Raji (cell line): ENCODE measurements around the gene RELT.

Experiments
- POLR2A ChIP-seq: IDR thresholded peaks from 2 replicates; pipeline ENCODE4 v1.6.1; 2011; ENCODE audit warnings: low read depth, low read length, control low read depth; ENCODE audit not compliant: insufficient read depth

Gene RELT

DNA sequence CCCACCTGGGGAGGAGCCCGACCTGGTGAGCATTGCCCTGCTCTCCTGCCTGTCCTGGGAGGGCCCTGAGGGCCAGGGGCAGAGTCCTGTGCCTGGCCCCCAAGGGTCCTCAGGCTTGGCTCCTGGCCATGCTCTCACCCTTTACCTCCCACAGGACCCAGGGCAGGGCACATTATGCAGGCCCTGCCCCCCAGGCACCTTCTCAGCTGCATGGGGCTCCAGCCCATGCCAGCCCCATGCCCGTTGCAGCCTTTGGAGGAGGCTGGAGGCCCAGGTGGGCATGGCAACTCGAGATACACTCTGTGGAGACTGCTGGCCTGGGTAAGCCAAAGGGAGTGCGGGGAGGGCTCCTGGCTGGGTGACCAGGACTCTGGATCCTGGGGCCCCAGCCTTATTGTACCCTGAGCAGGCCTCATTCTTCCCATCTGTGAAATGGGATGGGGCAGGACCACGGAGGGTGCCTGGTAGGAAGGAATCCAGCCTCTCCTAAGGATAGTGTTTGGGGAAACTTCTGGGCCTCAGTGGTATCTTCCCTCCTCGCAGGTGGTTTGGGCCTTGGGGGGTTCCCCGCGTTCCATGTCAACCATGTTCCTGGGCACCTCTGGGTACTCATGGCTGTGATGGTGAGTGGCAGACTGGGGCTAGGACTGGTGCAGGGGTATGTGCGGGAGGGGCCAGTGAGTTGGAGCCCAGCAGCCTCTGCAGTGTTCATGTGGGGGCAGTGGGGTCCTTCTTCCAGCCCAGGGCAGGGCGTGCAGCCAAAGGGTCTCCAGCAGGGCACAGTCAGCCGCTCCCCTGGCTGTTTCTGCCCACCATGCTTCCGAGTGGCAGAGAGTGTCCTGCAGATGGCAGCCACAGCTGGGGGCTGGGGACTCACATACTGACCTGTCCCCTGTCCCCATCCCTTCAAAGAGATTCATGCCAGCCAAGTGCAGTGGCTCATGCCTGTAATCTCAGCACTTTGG lies 14.7 kb downstream of the RELT start:
- no peak for TF ChIP-seq POLR2A

DNA sequence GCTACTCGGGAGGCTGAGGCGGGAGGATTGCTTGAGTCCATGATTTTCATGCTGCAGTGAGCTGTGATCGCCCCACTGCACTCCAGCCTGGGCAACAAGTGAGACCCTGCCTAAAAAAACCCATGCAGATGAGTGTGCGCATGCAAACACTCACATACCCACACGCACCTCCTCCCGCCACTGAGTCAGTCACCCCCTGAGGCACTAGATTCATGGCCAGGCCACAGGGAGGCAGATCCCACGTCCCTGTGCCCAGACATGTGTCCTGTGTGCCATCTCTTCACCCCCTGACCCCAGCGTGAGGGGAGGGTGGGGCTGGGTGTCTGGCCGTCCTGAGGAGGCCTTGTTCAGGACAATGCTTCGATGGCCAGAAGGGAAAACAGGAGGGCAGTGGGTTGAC lies 15.5 kb downstream of the RELT start:
- no peak for TF ChIP-seq POLR2A

DNA sequence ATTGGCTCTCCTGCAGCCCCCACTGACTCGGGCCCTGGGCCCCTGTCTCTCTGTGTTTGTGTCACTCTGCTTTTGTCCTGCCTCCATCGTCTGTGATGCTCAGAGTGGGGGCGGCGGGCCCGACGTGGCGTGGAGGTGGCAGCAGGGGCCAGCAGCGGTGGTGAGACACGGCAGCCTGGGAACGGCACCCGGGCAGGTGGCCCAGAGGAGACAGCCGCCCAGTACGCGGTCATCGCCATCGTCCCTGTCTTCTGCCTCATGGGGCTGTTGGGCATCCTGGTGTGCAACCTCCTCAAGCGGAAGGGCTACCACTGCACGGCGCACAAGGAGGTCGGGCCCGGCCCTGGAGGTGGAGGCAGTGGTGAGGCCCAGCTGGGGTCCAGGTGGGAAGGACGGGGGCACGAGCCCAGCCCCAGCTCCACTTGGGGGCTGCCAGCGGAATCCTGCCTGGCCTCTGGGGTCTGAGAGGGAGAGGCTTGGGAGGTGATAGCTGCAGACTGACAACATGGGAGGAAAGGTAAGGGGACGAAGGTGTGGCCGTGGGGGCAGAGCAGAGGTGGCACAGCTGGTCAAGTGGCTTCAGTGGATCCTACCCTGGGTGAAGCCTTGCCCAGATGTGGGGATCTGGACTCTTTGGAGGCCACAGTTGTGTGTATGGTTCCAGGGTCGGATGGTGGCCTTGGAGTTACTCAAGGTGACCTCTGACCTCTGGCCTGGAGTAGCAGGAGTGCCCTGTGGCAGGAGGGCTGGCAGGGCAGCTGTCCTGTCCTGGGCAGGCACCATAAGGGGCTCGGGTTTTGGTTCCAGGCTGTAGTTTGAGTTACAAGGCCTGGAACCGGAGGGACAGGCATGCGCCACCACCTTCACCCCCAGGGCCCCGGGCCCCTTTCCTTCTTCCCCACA lies 16.2 kb downstream of the RELT start:
- no peak for TF ChIP-seq POLR2A

DNA sequence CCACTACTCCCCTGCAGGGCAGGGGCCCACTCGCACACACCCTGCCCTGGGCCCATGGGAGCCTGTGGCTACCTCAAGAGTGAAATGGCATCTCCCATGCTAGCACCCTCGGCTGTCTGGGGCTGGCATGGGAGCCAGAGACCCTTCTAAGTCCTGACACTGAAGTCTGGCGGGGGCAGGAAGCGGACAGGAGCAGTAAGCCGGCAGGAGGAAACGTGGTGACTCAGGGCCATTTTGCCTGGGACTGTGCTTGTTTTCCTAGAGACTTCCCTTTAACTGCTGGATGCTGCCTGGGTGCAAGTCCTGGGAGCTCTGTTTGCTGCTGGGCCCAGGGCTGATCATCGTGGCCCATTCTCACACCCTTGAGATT lies 16.8 kb downstream of the RELT start:
- no peak for TF ChIP-seq POLR2A

DNA sequence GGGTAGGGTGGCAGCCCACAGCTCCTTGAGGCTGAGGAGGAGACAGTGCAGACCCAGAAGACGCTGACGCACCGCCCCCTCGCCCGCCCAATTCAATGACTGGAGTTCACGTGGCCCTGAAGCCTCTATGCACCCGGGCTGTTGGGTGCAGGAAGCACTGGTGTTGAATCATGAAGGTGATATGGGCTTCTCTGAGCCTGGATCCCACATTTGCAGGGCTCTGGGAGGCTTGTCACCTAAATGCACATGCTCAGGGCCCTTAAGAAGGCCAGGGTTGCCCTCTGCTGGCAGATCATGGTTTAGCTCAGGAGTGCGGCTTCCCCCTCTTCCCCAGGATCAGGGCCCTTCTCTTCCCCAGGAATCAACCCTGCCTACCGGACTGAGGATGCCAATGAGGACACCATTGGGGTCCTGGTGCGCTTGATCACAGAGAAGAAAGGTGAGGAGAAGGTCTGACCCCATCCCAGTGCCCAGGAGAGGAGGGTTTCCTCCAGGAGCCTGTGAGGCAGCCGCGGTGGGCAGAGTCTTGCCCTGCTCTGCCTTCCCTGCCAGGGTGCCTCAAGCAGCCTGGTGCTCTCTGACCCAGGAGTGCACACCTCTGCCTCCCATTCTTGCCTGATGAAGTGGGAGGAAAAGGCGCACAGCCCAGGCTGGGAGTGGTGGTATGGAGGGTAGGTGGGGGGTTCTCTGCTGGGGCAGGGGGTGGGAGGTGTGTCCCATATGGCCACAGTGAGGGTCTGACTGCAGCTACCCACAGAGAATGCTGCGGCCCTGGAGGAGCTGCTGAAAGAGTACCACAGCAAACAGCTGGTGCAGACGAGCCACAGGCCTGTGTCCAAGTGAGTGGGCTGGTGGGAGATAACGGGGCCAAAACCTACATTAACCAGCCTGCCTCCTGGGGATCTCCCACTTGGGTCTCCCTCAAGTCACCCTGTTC lies 17.5 kb downstream of the RELT start:
- no peak for TF ChIP-seq POLR2A

DNA sequence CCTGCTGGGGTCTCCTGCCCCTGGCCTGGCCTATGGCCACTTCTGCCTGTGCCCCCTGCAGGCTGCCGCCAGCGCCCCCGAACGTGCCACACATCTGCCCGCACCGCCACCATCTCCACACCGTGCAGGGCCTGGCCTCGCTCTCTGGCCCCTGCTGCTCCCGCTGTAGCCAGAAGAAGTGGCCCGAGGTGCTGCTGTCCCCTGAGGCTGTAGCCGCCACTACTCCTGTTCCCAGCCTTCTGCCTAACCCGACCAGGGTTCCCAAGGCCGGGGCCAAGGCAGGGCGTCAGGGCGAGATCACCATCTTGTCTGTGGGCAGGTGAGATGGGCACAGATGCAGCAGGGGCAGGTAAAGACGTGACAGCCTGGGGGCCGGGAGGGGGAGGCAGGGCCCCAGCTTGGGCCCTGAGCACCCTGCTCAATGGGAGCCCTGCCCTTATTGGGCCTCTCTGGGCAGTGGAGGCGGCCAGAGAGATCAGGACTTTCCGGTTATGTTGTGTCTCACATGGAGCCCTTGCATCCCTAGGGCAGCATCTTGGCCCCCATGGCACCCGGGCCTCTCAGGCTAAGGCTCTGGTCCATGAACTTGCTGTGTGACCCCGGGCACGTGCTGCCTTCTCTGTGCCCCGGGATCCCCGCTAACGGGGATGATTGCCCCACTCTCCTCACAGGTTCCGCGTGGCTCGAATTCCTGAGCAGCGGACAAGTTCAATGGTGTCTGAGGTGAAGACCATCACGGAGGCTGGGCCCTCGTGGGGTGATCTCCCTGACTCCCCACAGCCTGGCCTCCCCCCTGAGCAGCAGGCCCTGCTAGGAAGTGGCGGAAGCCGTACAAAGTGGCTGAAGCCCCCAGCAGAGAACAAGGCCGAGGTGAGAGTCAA lies 18.5 kb downstream of the RELT start:
- no peak for TF ChIP-seq POLR2A

DNA sequence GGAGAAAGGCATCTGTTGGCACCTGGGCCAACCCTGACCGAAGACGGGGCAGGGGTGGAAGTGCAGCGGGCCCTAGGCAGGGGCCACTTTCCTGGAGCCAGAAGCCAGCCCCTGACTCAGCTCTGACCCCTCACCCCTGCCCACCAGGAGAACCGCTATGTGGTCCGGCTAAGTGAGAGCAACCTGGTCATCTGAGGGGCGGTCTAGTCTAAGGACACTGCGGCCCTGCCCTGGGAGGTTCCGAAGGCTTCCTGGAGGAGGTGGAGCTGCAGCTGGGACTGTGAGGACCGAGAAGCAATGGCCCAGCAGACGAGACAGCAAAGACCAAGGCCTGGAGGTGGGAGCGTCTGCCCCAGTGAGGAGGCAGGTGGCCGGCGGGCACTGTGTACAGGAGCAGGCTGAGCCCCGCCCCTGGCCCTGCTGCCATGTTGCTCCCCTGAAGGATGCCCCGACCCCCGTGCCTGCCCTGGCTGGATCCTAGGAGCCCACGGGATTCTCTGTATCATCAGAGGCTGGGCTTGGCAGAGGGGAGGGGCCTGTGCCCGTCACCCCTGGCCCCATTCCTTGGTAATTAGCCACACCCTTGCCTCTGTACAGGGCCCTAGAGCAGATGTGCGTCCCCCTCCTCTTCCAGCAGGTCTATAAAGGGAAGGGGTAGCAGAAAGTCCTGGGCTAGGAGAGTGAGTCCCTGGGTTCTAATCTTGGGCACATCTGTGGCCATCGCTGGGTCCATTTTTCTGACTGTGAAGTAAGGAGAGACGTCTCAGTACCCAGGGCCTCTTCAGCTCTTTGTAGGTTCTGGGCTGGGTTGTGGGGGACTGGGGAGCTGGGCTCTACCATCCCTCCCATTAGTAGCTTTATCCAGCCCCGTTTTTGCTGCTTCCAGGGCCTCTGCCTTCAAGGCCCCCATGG lies 19.4 kb downstream of the RELT start:
- no peak for TF ChIP-seq POLR2A

DNA sequence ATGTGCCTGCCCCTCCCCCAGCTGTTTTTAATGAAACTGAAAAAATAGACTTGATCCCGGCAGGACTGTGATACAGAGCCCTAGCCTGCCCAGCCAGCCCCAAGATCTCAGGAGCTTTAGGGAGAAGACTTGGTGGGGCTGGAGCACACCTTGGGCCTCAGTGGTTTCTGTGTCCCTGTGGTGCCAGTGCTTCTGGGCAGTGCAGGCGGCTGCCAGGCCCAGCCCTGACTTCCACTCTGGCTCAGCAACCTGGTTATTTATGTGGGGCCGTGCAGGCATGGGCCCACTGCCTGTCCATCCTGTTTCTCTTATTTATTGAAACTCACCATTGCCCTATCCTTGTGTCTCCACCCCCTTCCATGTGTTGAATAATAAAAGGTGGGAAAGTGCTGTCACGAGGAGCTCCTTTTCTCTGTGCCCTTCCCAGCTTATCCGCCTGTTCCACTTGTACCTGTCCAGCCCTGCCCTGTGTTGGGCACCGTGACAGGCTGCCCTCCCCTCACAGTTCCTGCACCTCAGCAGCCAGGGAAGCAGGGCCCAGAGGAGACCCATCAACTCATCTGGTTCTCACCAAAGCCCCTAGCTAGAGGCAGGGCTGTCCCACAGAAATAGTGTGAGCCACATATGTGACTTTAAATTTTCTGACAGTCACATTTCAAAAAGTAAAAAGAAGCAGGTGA lies 20.2 kb downstream of the RELT start:
- no peak for TF ChIP-seq POLR2A

DNA sequence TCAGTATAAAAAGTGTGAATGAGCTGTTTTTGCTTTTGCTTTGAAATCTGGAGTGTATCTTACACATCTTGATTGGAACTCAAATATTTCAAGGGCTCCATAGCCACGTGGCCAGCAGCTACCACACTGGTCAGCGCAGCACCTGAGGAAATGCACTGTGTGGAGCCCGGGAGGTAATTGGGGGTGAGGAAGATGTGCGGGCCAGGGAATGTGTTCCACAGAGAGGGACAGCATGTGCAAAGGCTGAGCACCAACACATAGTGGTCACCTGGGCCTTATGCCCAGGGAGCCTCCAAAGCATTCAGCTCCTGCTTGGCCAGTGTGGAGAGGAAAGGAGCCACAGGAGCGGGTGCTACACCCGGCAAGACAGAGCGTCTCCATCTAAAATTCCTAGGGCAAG lies 20.8 kb downstream of the RELT start:
- TF ChIP-seq POLR2A = no peak

DNA sequence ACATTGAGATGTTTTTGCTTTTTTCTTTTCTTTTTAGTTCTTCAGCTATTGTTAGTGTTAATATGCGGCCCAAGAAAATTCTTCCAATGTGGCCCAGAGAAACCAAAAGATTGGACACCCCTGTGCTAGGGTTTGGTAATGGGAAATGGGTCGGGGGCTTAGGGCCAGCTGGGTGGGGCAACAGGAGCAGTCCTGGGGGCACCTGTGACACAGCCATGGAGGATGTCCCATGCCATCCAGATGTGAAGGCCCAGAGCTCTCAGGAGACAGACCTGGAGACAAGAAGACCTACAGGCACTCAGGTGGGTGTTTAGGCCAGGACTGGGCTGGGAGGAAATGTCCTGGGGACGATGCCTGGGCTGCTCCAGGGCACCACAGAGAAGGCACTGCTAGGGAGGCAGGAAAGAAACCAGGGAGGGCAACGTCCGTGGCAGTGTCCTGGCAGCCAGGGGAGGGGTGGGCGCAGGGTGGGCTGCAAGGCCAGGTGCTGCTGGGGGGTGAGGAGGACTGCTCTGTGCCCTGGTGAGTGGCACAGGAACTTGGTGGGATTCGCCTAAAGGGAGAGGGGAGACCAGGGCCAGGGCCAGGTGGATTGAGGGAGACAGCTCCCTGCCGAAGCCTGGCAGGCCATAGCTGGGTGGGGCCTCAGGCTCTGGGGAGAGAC lies 21.4 kb downstream of the RELT start:
- TF ChIP-seq POLR2A = no peak

DNA sequence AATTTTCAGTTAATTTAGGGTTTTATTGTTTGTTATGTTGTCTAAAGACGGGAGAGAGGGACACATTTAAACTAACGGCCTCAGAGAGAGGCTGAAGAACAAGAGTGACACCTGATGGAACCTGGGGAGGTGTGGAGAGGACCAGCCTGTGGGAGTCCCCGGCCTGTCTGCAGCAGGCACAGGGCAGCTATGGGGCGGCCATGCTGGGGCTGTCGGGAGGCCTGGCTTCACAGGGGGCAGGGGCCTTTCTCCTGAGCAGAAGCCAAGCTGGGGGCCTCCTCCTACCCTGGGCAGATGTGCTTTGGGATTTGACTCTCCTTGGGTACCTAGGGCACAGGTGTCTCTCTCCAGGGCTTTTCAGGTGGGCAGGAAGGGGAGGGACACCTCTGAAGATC lies 21.9 kb downstream of the RELT start:
- TF ChIP-seq POLR2A = no peak

DNA sequence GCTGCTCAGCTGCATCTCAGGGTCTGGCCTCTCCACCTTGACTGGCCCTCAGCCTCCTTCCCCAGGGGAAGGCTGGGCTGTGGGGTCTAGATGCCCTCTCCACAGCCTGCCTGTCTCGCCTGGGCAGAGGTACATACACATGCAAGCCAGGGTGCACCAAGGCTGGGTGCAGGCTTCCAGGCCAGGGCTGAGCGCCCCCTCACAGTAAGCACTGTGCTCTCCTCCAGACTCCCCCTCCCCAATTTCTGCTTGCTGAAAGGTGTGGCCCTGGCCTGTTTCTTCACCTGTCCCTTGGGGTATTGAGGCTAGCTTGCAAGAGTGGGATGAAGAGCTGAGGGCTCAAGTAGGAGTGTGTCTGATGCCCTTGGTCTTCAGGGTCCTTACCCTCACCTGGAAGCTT lies 22.5 kb downstream of the RELT start:
- no peak for TF ChIP-seq POLR2A
